Bone marrow (tissue), 2 donors: ENCODE results near the gene PRAMEF5.
"Not testable (repeated sequence)": the region's sequence is repeated elsewhere in the genome, so short reads cannot be mapped to it uniquely, and the experiment has no call there.

ENCODE experiments used
- DNase-seq, 2 donors: peaks; one replicate each; lab custom pipeline; 2025; lab: John Stamatoyannopoulos, UW

The PRAMEF5 gene

GRCh38 chr1:13253898-13254297 is at the start of gene PRAMEF5:
Gene PRAMEF5 (plus strand): TSS chr1:13254198. CDS start chr1:13259269, 5,071 bp downstream.
- not testable (repeated sequence) for DNase-seq

- not testable (repeated sequence) for DNase-seq
These were observed 45.3 kb upstream of the PRAMEF5 start for GRCh38 chr1:13208712-13209111.

GRCh38 chr1:13216619-13217018 is 37.4 kb upstream of the PRAMEF5 start:
- DNase-seq = not testable (repeated sequence)

GRCh38 chr1:13219203-13219602 is 34.8 kb upstream of the PRAMEF5 start:
- not testable (repeated sequence) for DNase-seq

GRCh38 chr1:13222788-13223187 is 31.2 kb upstream of the PRAMEF5 start:
- not testable (repeated sequence) for DNase-seq

- no peak for DNase-seq
These were observed 29.4 kb upstream of the PRAMEF5 start for GRCh38 chr1:13224480-13225060.

GRCh38 chr1:13225675-13226204 is 28.3 kb upstream of the PRAMEF5 start, which contains the start of gene PRAMEF18:
Gene PRAMEF18 (minus strand): TSS chr1:13226154. CDS start chr1:13226106, 48 bp downstream.
- DNase-seq = not testable (repeated sequence)

- not testable (repeated sequence) for DNase-seq
These were observed 26.5 kb upstream of the PRAMEF5 start for GRCh38 chr1:13227271-13228055.

GRCh38 chr1:13228343-13228781 is 25.6 kb upstream of the PRAMEF5 start:
- DNase-seq = peak in 1 of 2 donors; percentile 4

GRCh38 chr1:13230096-13230495 is 23.9 kb upstream of the PRAMEF5 start:
- not testable (repeated sequence) for DNase-seq

- not testable (repeated sequence) for DNase-seq
These were observed 23.4 kb upstream of the PRAMEF5 start for GRCh38 chr1:13230601-13231000.

- not testable (repeated sequence) for DNase-seq
These were observed 22.8 kb upstream of the PRAMEF5 start for GRCh38 chr1:13231061-13231750.

- DNase-seq = not testable (repeated sequence)
These were observed 21.9 kb upstream of the PRAMEF5 start for GRCh38 chr1:13232056-13232455.

GRCh38 chr1:13234057-13234456 is 19.9 kb upstream of the PRAMEF5 start:
- DNase-seq = not testable (repeated sequence)

- not testable (repeated sequence) for DNase-seq
These were observed 16.4 kb upstream of the PRAMEF5 start for GRCh38 chr1:13237572-13237971.

GRCh38 chr1:13239633-13240032 is 14.4 kb upstream of the PRAMEF5 start:
- DNase-seq = not testable (repeated sequence)

GRCh38 chr1:13243536-13244263 is 10.3 kb upstream of the PRAMEF5 start:
- DNase-seq = not testable (repeated sequence)

GRCh38 chr1:13245841-13246553 is 8.0 kb upstream of the PRAMEF5 start:
- DNase-seq = not testable (repeated sequence)

GRCh38 chr1:13246554-13246871 is 7.5 kb upstream of the PRAMEF5 start:
- DNase-seq = not testable (repeated sequence)

GRCh38 chr1:13247122-13247521 is 6.9 kb upstream of the PRAMEF5 start:
- DNase-seq = not testable (repeated sequence)

GRCh38 chr1:13265124-13265523 is 11.1 kb downstream of the PRAMEF5 start:
- not testable (repeated sequence) for DNase-seq
